Stimulated activated CD8-positive, alpha-beta memory T cell treated with anti-CD3 and anti-CD28 coated beads, Interleukin-4, amount 100 ng/mL, for 24 hours (primary cell): Measurements from ENCODE around the gene ATG4B.

Source experiments
- DNase-seq: peaks from one replicate; pipeline ENCODE4 v3.0.0-alpha.2; 2020; ENCODE audit warnings: low read depth

The ATG4B gene

DNA sequence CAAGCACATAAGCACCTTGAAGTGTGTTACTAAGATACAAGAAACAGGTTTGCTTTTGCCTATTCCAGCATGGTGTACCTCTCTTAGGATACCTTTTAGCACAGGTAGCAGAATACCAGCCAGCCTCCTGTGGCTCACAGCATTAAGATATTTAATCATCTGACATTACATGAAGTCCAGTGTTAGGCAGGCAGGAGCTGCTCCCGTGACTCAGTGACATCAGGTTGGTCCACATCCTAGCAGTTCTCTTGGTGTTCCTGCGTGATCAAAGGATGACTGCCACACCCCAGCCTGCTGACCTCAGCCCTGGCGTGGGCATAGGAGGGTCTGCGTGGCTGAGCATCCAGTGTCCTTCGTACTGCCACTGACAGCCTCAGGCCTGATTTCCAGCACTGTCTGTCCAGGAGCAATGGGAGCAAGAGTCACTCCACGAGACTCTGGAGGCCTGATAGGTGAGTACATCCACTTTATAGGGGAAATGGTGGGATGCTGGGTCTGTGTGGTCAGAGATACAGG is 52.8 kb downstream of the ATG4B start:
- no peak for DNase-seq

DNA sequence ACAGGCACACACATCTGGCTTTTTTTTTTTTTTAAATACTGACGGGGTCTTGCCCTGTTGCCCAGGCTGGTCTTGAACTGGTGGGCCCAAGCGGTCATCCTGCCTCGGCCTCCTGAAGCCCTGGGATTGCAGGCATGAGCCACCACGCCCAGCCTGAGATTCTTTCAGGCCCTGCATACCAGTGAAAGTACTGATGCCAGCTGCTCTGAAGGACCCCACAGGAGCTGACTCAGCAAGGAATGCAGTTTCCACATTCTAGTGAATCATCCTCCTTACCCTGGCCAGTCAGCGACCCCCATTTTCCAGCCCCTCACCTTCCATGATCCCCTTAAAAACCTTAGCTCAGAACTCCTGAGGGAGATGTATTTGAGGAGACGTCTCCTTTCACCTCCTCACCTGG is 55.0 kb downstream of the ATG4B start:
- no peak for DNase-seq

DNA sequence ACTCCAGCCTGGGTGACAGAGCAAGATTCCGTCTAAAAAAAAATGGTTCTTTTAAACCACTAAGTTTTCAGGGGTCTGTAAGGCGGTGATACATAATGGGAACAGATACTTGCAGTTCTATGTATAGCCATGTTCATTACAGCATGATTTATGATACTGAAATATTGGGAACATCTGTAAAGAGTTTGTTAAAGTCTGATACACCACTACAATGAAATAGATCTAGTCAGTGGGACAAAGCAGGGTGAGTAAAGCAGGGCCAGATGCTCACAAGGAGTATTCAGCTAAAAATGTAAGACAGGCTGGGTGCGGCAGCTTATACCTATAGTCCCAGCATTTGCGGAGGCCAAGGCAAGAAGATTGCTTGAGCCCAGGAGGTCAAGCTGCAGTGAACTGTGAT is 58.2 kb downstream of the ATG4B start:
- no peak for DNase-seq

DNA sequence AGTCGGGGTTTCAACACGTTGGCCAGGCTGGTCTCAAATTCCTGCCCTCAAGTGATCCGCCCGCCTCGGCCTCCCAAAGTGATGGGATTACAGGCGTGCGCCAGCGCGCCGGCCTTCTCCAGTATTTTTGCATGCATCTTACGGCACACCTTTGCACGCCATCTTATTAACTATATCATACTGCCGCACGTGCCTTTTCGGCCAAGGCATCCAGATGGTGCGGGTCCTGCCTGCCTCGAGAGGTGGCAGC is 63.6 kb downstream of the ATG4B start:
- DNase-seq: no peak

DNA sequence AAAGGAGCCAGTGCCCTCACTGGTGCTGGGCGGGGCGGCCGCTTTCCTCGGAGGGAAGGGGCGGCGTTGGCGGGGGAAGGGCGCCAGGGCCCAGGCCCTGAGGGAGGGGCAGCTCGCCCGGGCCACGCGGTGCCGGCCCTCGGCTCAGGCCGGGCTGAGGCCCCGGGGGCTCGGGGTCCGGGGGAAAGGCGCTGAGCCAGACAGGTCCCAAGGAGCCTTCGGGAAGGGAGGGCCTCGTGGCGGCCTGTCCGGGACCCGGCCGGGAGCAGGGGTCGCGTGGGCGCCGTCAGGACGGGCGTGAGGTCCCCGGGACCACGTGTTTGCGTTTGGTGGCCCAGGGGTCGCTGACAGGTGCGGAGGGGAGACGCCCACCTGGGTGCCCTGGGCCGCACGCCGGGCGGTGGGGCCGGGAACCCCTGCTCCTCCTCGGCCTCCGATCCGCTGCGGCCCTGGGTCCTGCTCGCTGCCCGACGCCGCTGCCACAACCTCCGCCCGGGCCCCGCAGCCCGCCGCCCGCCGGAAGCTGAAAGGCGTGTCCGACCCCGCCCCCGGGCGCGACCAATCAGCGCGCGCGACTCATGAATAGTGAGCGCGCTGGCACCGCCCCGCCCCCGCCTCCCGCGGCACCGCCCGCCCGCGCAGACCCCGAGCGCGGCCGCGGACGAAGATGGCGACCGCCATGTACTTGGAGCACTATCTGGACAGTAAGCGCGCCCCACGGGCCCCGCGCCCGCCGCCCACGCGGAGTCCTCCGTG is 64.1 kb downstream of the ATG4B start, which contains the start of gene ING5:
Gene ING5, plus strand, starts transcription at position 641 of the 756 bp plus-strand sequence. Its CDS starts 27 bp downstream, at position 668.
- DNase-seq: peak; percentile 94

DNA sequence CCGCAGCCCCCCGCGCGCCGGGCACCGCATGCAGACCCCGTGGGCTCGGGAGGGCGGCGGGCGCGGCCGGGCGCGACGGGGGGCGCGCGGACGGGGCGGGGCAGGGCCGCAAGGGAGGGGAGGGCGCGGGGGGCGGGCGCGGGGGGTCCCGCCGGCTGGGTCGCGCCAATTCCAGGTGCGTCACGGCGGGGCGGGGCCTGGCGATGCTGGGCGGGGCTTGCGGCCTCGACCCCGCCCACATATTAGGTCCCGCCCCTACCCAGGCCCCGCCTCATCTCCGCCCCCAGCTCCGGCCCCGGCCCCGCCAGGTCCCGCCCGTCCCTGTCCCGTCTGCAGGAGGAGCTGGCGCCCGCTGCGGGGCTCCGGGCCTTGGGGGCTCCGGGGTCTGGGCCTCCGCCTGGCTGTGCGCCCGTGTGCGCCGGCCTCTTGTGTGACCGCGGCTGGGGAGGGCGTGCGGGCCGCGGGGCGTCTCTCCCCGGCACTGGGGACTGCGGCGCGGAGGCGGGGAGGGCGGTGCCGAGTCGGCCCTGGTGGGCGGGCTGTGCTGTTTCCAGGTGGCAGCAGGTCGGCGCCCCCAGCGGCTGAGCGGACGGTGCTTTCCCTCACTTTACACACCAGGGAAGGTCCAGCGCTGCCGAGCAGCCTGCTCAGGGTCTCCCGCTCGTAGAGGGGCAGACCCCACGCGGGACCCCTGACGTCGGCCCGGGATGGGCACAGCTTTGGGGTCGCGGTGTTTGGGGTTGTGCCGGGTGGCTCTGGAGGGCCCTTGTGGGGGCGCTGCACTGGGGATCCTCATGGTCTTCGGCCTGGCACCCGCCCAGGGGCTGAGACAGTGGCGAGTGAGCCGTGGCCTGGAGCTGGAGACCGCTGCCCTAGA is 64.9 kb downstream of the ATG4B start:
- peak; percentile 89 for DNase-seq

DNA sequence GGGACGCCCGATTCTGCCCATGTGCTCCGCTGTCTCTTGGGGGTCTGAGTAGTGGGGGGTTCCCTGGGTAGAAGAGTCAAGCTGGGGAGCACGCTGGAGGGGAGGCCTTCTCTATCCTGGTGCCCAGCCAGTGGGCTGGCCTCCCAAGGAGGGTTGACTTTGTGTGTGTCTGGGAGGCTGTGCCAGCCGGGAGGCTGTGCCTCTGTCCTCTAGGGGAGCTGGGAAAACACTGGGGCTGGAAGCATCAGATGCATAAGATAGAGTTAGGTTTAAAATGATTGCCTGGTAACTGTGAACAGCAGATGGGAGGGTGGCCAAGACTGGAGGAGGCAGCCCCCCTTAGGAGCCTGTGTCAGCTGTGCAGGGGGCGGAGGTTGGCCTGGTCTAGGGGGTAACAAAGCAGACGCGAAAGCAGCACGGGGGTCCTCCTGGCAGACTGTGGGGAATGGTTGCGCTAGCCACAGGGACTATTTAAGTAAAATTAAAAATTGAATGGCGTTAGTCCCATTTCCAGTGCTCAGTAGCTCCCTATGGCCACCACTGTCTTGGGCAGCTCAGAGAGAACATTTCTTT is 65.6 kb downstream of the ATG4B start:
- no peak for DNase-seq

DNA sequence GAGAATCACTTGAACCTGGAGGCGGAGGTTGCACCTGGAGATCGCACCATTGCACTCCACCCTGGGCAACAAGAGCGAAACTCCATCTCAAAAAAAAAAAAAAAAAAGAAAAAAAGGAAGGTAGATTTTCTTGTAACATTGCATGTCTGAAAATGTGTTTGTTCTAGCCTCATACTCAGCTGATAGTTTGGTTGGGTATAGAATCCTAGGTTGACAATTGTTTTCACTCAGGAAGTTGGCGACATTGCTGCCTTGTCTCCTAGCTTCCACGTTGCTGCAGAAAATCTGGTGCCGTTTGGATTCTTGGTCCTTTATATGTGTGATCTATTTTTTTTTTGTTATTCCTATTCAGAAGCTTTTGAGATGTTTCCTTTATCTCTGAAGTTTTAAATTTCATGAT is 69.0 kb downstream of the ATG4B start:
- no peak for DNase-seq

DNA sequence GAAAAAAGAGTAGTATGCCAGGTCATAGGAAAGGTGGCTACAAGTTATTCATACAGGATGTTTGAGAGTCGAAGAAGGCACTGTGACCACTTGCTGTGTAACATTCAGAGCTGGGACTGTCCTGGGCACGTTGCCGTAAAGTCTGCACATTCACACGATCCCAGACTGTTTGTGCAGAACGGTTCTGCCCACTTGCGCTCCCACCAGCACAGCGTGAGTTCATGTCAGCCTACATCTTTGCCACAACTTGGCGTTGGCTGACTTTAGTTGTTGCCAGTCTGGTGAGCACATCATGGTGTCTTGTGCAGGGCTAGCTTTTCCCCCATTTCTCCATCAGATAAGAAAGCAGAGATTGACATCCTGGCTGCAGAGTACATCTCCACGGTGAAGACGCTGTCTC is 71.4 kb downstream of the ATG4B start:
- DNase-seq: no peak

DNA sequence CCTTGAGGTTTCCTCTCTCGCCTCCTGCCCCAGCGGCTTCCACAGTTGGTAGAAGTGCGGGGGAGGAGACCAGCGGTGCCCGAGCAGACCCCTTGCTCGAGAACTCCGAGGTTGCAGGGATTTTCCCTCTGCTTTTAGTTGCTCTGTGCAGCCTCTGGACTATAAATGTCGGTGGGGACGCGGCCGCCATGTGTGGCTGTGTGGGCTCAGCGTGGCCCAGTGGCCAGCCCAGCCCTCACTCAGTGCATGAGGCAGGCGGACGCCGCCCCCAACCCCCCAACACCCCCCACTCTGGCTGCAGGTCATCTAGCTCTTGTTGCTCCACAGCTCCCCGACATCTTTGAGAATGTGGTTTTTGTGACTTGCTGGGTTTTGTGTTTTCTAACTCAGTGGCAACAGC is 81.6 kb downstream of the ATG4B start:
- no peak for DNase-seq

DNA sequence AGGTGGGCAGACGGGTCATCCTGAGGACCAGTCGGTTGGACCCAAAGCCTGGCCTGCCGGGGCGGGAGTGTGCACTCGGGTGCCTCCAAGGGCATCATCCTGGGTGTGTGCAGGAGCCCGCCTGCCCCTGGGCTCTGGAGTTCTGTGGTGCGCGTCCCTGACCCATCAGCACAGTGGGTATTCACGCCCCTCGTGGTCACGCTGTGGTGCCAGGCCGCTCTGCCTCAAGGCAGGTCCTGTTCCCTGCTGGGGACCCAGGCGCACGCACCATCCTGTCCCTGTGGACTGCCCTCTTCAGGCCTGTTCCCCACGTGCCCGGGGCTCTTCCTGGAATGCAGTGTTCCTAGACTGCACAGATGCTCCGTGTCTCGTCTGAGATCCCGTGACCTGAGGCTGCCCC is 82.6 kb downstream of the ATG4B start:
- no peak for DNase-seq

DNA sequence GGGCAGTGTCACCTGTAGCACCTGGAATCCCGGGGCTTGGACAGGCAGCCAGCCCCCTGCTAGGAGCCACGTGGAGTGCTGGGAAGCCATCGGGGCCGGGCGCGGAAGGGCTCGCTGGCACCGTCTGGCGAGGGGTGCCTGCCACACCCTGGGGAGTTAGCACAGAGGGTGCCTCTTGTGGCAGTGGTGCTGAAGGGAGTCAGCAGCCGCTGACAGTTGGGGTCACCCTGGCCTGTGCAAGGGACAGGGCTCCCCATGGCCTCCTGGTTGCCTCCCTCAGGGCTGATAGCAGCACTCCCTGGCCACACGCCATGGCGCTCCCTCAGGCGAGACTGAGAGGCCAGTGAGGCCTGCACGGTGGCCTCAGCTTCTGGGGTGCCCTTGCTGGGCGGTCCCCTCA is 83.1 kb downstream of the ATG4B start:
- DNase-seq: no peak

DNA sequence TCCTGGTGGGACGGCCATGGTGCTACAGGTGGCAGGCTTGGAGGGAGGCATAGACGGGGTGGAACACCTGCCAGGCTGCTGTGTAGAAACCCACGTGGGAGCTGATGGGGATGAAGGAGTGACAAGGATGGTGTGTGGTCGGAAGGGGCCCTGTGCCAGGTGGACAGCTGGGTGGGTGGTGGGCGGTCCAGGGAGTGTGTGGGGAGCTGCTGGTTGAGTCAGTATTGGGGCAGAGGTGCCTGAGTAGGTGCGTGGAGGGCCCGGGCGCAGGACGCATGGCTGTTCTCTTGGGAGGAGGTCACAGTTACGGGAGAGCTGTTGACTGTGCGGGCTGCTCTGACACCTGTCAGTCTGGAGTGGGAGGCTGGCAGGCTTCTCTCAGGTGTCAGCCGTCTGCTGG is 84.4 kb downstream of the ATG4B start:
- DNase-seq: no peak

DNA sequence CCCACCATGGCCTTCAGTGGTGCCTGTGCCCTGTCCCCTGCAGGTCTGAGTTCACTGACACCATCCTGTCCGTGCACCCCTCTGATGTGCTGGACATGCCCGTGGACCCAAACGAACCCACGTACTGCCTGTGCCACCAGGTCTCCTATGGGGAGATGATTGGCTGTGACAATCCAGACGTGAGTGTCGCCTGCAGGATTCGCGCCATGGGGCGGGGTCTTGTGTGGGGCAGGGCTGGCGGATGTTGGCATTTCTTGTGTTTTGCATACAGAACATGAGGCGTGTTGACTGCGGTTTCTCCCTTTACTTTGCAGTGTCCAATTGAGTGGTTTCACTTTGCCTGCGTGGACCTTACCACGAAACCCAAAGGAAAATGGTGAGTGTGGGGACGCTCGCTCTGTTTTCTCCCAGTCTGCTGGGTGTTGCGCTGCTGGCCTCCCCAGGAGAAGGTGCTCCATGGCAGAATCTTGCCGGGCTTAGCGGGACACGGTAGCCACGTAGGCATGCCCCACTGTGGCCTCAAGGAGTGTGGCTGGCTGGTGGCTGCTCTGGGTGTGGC is 85.5 kb downstream of the ATG4B start:
- DNase-seq: no peak
